MCF 10A (cell line): ENCODE results near the gene GAS7. TPM values are rescaled to one million over a fixed set of nuclear protein-coding genes. Genes with fewer than 3 reads are reported as not detected.
"Not testable (repeated sequence)": the region's sequence is repeated elsewhere in the genome, so short reads cannot be mapped to it uniquely, and the experiment has no call there.

ENCODE experiments used
- BruUV-seq: library from RNA; stranded (reverse); fragments of 400-500 nt; replicated peaks from 2 replicates; lab custom pipeline; 2021; lab: Mats Ljungman, UMichigan
- CTCF ChIA-PET: fragments of 300-600 bp; sonication (Branson Sonifier 250); formaldehyde crosslinking; extraction: SDS; loops from one replicate; lab custom pipeline; 2021; ENCODE audit warnings: antibody characterized with exemption, inconsistent platforms; lab: Yijun Ruan, JAX
- POLR2A ChIA-PET: fragments of 300-600, 350-650 bp; sonication (Branson Sonifier 250); formaldehyde crosslinking; extraction: SDS; loops from one replicate; lab custom pipeline; 2020; ENCODE audit warnings: antibody characterized with exemption, inconsistent platforms; lab: Yijun Ruan, JAX
- DNase-seq: peaks from one replicate; pipeline ENCODE4 v3.0.0-alpha.2; 2018; ENCODE audit not compliant: unreplicated experiment
- H3K27ac Mint-ChIP-seq: one replicate; pipeline ENCODE4 v1.8.0; 2022; ENCODE audit warnings: mild to moderate bottlenecking, low read depth, mixed read lengths; ENCODE audit not compliant: unreplicated experiment
- H3K27me3 Mint-ChIP-seq: one replicate; pipeline ENCODE4 v1.8.0; 2022; ENCODE audit warnings: mixed read lengths; ENCODE audit not compliant: insufficient read depth, unreplicated experiment
- H3K36me3 Mint-ChIP-seq: one replicate; pipeline ENCODE4 v1.8.0; 2022; ENCODE audit warnings: mild to moderate bottlenecking, moderate library complexity, mixed read lengths; ENCODE audit not compliant: insufficient read depth, unreplicated experiment
- H3K4me1 Mint-ChIP-seq: one replicate; pipeline ENCODE4 v1.8.0; 2022; ENCODE audit warnings: mixed read lengths; ENCODE audit not compliant: insufficient read depth, unreplicated experiment
- H3K4me3 Mint-ChIP-seq: one replicate; pipeline ENCODE4 v1.8.0; 2022; ENCODE audit warnings: mild to moderate bottlenecking, moderate library complexity, mixed read lengths; ENCODE audit not compliant: unreplicated experiment
- H3K9me3 Mint-ChIP-seq: one replicate; pipeline ENCODE4 v1.8.0; 2022; ENCODE audit warnings: mixed read lengths; ENCODE audit not compliant: unreplicated experiment
- intact Hi-C: fragments of 100-400 bp; cut with micrococcal nuclease; formaldehyde crosslinking; loops from 2 replicates; pipeline ENCODE4 v1.14.1; 2022
- total RNA-seq: library from RNA; stranded (reverse); gene quantifications from 2 replicates; pipeline ENCODE4 v1.2.3, GENCODE V29; 2022
- TF ChIP-seq, protein P1 (sequence below): fragments of 200-600 bp; IDR thresholded peaks from one replicate; pipeline ENCODE4 v1.8.0; 2022; ENCODE audit warnings: antibody characterized with exemption, mild to moderate bottlenecking; ENCODE audit not compliant: unreplicated experiment

The GAS7 gene
- total RNA-seq, 1 experiment from 2014 or later, result not detected

- Mint-ChIP-seq H3K9me3 (no peaks in the 10 kb centered on the region), H3K27ac (no peak overlapping the region), H3K4me3 (no peak overlapping the region), H3K27me3 (no peaks in the 10 kb centered on the region), H3K4me1 (no peaks in the 10 kb centered on the region), H3K36me3 (no peaks in the 10 kb centered on the region)
- CTCF ChIA-PET, result no interaction called here
- no peak for DNase-seq
- no TSS peak for BruUV-seq
- intact Hi-C loops, result no loop called here
- TF ChIP-seq, protein P1, sequence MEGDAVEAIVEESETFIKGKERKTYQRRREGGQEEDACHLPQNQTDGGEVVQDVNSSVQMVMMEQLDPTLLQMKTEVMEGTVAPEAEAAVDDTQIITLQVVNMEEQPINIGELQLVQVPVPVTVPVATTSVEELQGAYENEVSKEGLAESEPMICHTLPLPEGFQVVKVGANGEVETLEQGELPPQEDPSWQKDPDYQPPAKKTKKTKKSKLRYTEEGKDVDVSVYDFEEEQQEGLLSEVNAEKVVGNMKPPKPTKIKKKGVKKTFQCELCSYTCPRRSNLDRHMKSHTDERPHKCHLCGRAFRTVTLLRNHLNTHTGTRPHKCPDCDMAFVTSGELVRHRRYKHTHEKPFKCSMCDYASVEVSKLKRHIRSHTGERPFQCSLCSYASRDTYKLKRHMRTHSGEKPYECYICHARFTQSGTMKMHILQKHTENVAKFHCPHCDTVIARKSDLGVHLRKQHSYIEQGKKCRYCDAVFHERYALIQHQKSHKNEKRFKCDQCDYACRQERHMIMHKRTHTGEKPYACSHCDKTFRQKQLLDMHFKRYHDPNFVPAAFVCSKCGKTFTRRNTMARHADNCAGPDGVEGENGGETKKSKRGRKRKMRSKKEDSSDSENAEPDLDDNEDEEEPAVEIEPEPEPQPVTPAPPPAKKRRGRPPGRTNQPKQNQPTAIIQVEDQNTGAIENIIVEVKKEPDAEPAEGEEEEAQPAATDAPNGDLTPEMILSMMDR, result no peak
- POLR2A ChIA-PET, result no interaction called here
Measured at GRCh38 chr17:10003705-10004104, 194.7 kb downstream of the GAS7 start.

DNA sequence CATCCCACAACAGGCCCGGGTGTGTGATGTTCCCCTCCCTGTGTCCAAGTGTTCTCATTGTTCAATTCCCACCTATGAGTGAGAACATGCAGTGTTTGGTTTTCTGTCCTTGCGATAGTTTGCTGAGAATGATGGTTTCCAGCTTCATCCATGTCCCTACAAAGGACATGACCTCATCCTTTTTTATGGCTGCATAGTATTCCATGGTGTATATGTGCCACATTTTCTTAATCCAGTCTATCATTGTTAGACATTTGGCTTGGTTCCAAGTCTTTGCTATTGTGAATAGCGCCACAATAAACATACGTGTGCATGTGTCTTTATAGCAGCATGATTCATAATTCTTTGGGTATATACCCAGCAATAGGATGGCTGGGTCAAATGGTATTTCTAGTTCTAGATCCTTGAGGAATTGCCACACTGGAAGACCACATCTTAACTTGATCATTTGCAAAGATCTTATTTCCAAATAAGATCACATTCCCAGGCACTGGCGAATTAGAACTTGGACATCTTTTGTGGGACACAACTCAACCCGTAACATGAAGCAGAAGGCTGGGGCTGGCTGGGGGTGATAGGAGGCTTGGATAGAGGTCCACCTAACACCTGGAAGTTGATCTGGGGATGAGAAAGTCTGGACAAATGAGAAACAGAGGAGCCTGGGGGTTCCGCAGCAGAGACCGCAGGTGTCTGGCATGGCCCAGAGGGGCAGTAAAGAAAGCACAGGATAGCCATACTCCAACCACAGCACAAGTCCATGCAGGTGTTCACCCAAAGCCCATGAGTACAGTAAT lies 195.6 kb downstream of the GAS7 start:
- H3K9me3 Mint-ChIP-seq, intact Hi-C loops, BruUV-seq, POLR2A ChIA-PET, H3K27me3 Mint-ChIP-seq, H3K36me3 Mint-ChIP-seq, DNase-seq, H3K4me1 Mint-ChIP-seq, H3K4me3 Mint-ChIP-seq, H3K27ac Mint-ChIP-seq, CTCF ChIA-PET: not testable (repeated sequence)

DNA sequence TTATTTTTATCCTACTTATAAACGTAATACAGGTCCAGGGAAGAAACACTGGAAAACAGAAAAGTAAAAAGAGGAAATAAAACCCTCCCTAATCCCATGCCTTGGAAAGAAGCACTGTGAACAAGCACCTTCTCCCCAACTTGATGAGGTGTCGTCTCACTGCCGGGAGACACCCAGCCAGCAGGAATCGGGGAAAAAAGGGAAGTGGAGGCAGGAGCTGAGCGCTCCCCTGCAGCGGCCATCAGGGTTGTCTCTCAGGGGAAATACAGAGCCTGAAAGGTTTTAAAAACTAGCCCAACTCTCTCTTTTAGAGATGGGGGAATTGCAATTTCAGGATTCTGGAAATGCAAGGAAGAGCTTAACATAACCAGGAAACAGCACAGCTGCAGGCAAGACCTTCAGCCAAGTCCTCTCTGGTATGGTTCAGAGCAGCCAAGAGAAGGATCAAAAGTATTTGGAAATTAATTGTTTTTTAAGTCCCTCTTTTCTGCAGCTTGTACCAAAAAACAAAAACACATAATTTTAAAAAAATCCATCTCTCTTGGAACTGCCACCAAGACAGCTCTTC lies 197.0 kb downstream of the GAS7 start:
- TF ChIP-seq, protein P1, result no peak
- Mint-ChIP-seq H3K9me3 (peaks cover 6% of the 10 kb centered on the region), H3K4me1 (no peaks in the 10 kb centered on the region), H3K36me3 (no peaks in the 10 kb centered on the region), H3K27me3 (no peaks in the 10 kb centered on the region), H3K27ac (no peak overlapping the region), H3K4me3 (no peak overlapping the region)
- no TSS peak for BruUV-seq
- no peak for DNase-seq
- ChIA-PET POLR2A (no interaction called here), CTCF (interaction anchor here (0.6 kb wide), 1 partner anchor 92 kb away, joined by 3 read pairs; no protein-coding TSS in a partner anchor)
- intact Hi-C loops, result no loop called here

- BruUV-seq, result no TSS peak
- no peak overlapping the region for H3K4me3 Mint-ChIP-seq
- intact Hi-C loops, result no loop called here
Measured at GRCh38 chr17:9999919-10000695, 198.3 kb downstream of the GAS7 start.

More at GRCh38 chr17:9999919-10000695, 198.3 kb downstream of the GAS7 start:
- no peak overlapping the region for H3K27ac Mint-ChIP-seq
- peaks cover 6% of the 10 kb centered on the region for H3K9me3 Mint-ChIP-seq
- H3K4me1 Mint-ChIP-seq, result no peaks in the 10 kb centered on the region
- no peaks in the 10 kb centered on the region for H3K27me3 Mint-ChIP-seq
- ChIA-PET CTCF (interaction anchor here (0.6 kb wide), 1 partner anchor 224 kb away, joined by 4 read pairs; no protein-coding TSS in a partner anchor), POLR2A (no interaction called here)
- no peak for DNase-seq
- TF ChIP-seq, protein P1, result no peak
- no peaks in the 10 kb centered on the region for H3K36me3 Mint-ChIP-seq
